Stimulated activated effector memory CD8-positive, alpha-beta T cell treated with anti-CD3 and anti-CD28 coated beads, Interleukin-12 subunit alpha, Interleukin-12 subunit beta, amount 100 ng/mL, for 72 hours (primary cell): ENCODE measurements around the gene PAOX.
"Not testable (repeated sequence)": the region's sequence is repeated elsewhere in the genome, so short reads cannot be mapped to it uniquely, and the experiment has no call there.

ENCODE experiments used
- ATAC-seq: fragments of 150-1000 bp; cut with Tn5 transposase; 2 replicates; pipeline ENCODE4 v1.10.0; 2021
- DNase-seq, 2 donors: peaks; one replicate each; pipeline ENCODE4 v3.0.0; 2021 to 2022; ENCODE audit warnings: low spot score in 2 of 2
- H3K27ac Mint-ChIP-seq: one replicate; pipeline ENCODE4 v1.8.0; 2022; ENCODE audit warnings: mild to moderate bottlenecking, mixed read lengths
- H3K36me3 Mint-ChIP-seq: one replicate; pipeline ENCODE4 v1.8.0; 2022; ENCODE audit warnings: mild to moderate bottlenecking, mixed read lengths
- H3K4me1 Mint-ChIP-seq: one replicate; pipeline ENCODE4 v1.8.0; 2022; ENCODE audit warnings: mixed read lengths
- H3K4me3 Mint-ChIP-seq: one replicate; pipeline ENCODE4 v1.8.0; 2022; ENCODE audit warnings: mild to moderate bottlenecking, mixed read lengths
- H3K9me3 Mint-ChIP-seq: one replicate; pipeline ENCODE4 v1.8.0; 2022; ENCODE audit warnings: mixed read lengths

Gene PAOX

GRCh38 chr10:133367461-133367860 lies 11.6 kb upstream of the PAOX start:
- H3K4me1 Mint-ChIP-seq, ATAC-seq, DNase-seq, H3K4me3 Mint-ChIP-seq, H3K9me3 Mint-ChIP-seq: not testable (repeated sequence)
- Mint-ChIP-seq H3K36me3 (peaks cover 49% of the 10 kb centered on the region), H3K27ac (peak overlapping the region; percentile 46)

DNA sequence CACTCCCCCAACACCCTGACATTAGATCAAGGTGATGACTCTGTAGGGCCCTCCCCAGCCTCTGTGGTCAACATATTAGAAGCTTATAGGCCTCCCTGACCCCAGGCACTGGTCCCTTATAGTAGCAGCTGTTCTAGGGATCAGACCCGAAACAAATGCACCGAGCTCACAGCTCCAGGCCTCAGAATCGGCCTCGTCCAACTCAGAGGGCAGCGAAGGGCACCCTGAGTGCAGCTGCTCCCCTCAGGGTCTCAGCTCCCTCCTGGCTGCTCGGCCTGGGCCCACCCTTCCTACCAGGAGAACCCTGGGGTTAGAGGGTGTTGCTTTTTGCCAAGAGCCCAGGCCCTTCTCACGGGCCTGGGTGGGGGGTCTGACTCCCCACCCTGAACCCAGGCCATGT lies 10.9 kb upstream of the PAOX start:
- H3K27ac Mint-ChIP-seq = peak overlapping the region; percentile 46
- ATAC-seq (no peak), DNase-seq (no peak)
- H3K4me3 Mint-ChIP-seq = no peak overlapping the region
- peaks cover 45% of the 10 kb centered on the region for H3K36me3 Mint-ChIP-seq
- H3K4me1 Mint-ChIP-seq = peaks cover 6% of the 10 kb centered on the region
- H3K9me3 Mint-ChIP-seq = no peaks in the 10 kb centered on the region

DNA sequence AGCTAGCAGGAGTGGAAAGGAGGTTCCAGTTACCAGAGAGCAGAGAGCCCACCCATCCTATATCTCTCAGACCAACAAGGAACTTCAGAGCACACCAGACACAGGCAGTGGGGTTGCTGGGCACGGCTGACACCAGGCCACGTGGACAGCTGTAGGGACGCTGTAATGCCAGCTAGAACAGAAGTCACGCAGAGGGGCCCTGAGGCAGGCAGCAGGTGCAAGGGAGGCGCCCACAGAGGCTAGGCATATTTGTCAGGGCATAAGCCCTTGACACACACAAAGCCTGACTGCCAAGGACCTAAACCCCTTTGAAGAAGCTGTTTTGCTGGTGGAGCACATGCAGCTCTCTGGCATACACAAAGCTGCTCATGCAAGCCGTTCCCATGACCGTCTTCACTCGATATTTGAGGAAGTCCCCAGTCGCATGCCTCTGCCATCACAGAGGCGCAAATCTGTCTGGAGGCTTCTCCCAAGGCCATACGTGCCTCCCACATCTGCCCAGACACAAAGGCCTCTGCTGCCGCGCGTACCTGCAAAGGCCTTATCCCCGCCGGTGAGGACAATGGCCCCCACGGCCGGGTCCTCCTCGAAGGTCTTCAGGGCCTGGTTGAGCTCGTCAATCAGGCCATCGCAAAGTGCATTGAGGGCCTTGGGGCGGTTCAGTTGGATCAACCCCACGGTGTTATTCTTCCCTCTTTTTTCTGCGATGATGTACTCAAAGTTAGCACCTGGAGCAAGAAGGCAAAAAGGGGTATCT lies 8.9 kb upstream of the PAOX start:
- no peaks in the 10 kb centered on the region for H3K9me3 Mint-ChIP-seq
- no peak for DNase-seq
- H3K4me1 Mint-ChIP-seq = peaks cover 12% of the 10 kb centered on the region
- no peak overlapping the region for H3K4me3 Mint-ChIP-seq
- no peak overlapping the region for H3K27ac Mint-ChIP-seq
- ATAC-seq = no peak
- peaks cover 30% of the 10 kb centered on the region for H3K36me3 Mint-ChIP-seq

DNA sequence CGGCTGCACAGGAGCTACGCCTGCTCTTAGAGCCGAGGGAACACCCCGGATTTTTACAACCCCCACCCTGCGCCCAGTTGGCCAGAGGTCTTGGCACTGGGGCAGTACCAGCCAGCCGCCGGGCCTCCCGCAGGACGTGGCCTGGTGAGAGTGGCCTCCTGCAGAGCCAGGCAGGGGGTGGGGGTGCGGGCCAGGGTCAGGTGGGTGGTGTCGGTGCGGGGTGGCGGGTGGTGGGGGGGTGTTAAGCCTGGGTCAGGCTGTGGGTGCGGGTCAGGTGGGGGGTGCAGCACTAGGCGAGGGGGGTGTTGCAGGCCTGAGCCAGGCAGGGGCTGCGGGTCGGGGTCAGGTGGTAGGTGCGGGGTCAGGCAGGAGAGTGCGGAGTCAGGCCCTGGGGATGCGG lies 6.6 kb upstream of the PAOX start:
- Mint-ChIP-seq H3K27ac (peak overlapping the region; percentile 74), H3K4me1 (peaks cover 21% of the 10 kb centered on the region), H3K9me3 (no peaks in the 10 kb centered on the region), H3K36me3 (peaks cover 30% of the 10 kb centered on the region), H3K4me3 (peak overlapping the region; percentile 85)
- ATAC-seq (no peak), DNase-seq (no peak)

GRCh38 chr10:133373174-133374090 lies 5.6 kb upstream of the PAOX start, which contains the start of gene ECHS1:
Gene ECHS1 (minus strand): TSS chr10:133373354. CDS start chr10:133373333, 21 bp downstream.
- peaks cover 23% of the 10 kb centered on the region for H3K36me3 Mint-ChIP-seq
- peak within 1 kb of the TSS; percentile 91 for H3K27ac Mint-ChIP-seq
- DNase-seq = peak; percentile 98 to 99
- peak within 1 kb of the TSS; percentile 85 for H3K4me3 Mint-ChIP-seq
- ATAC-seq = peak; percentile 97
- no peaks in the 10 kb centered on the region for H3K9me3 Mint-ChIP-seq
- peaks cover 21% of the 10 kb centered on the region for H3K4me1 Mint-ChIP-seq

- peaks cover 4% of the 10 kb centered on the region for H3K36me3 Mint-ChIP-seq
- peak overlapping the region; percentile 85 for H3K4me3 Mint-ChIP-seq
- no peaks in the 10 kb centered on the region for H3K9me3 Mint-ChIP-seq
- no peak overlapping the region for H3K27ac Mint-ChIP-seq
- peaks cover 21% of the 10 kb centered on the region for H3K4me1 Mint-ChIP-seq
- no peak for ATAC-seq
- no peak for DNase-seq
Observed at GRCh38 chr10:133375357-133376115, 3.5 kb upstream of the PAOX start.

- peak overlapping the region; percentile 69 for H3K4me3 Mint-ChIP-seq
- H3K36me3 Mint-ChIP-seq, ATAC-seq, DNase-seq, H3K9me3 Mint-ChIP-seq, H3K27ac Mint-ChIP-seq: not testable (repeated sequence)
- H3K4me1 Mint-ChIP-seq = peaks cover 21% of the 10 kb centered on the region
Observed at GRCh38 chr10:133376183-133376582, 2.9 kb upstream of the PAOX start.

DNA sequence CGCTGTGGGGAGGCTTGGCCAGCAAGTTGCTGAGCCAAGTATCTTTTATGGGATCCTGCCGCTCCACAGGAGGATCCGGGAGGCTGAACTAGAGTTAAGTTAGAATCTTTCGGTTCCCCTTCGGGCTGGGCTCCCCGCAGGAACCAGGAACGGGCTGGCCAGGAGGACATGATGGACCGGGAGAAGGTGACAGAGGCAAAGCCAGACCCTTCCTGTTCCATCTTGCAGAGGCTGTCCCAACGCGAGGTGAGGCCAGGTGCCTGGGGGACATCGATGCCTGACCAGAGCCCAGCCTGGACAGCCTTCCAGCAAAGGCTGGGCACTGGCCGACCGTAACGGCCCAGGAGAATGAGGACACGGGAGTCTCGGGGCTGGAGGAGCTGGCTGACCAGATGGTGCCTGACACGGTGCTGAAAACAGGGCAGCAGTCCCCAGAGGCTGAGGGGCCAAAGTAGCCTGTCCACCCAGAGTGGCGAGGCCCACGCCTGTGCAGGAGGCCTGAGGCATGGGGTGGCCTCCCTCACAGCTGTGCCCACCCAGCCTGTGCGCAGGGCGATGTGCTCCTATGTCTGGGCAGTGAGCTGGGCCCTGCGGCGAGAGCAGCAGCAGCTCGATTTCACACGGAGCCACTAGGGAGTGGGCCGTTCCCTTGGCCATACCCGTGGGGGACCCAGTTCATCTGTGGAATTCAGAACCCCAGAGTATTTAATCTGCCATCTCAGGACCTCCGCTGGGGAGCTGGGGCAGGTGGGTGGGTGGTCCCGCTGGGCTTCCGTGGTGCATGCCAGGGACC lies 1.8 kb upstream of the PAOX start:
- no peak for DNase-seq
- Mint-ChIP-seq H3K4me3 (peak overlapping the region; percentile 69), H3K4me1 (peaks cover 16% of the 10 kb centered on the region), H3K27ac (peak overlapping the region; percentile 29), H3K36me3 (no peaks in the 10 kb centered on the region), H3K9me3 (no peaks in the 10 kb centered on the region)
- no peak for ATAC-seq

GRCh38 chr10:133377818-133378250 lies 1.2 kb upstream of the PAOX start:
- H3K9me3 Mint-ChIP-seq = no peaks in the 10 kb centered on the region
- peaks cover 15% of the 10 kb centered on the region for H3K4me1 Mint-ChIP-seq
- peak overlapping the region; percentile 69 for H3K4me3 Mint-ChIP-seq
- no peaks in the 10 kb centered on the region for H3K36me3 Mint-ChIP-seq
- DNase-seq (no peak), ATAC-seq (no peak)
- H3K27ac Mint-ChIP-seq = no peak overlapping the region

DNA sequence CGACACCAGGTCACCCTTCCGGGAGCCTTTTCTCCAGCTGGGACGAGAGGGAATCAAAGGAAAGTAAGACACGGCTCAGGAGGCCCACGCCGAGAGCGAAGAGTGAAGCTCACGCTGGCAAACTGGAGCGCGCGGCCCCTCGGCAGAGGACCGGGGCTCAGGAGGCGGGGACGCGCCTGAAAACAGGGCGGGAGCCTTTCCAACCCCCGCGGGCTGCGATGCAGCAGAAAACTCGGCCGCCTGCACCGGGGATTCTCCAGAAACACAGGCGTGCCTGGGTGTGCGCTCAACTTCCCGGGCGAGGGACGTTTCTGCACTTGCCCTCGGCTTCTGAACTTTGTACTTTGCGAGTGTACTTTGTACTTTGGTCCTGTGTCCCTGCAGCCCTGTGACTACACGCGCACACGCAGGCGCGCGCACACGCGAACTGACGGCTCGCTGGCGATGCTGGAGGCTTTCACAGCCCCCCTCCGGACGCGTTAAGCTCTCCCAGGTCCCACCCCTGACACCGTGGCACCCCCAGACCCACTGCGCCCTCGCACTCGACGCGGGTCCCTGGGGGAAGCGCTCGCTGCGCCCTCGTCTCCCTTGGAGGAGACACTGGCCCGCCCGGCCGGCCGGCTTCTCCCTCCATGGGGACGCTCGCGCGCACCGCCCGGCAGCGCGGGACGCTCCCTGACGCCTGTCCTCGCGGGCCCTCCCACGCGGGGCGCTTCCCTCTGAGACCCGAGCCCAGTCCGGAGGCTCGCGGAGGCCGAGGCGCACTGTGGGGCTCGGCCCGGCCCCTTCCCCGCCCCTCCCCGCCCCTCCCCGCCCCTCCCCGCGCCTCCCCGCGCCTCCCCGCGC lies 588 bp upstream of the PAOX start:
- peaks cover 15% of the 10 kb centered on the region for H3K4me1 Mint-ChIP-seq
- no peak overlapping the region for H3K27ac Mint-ChIP-seq
- no peaks in the 10 kb centered on the region for H3K36me3 Mint-ChIP-seq
- H3K4me3 Mint-ChIP-seq = peak overlapping the region; percentile 69
- H3K9me3 Mint-ChIP-seq = no peaks in the 10 kb centered on the region
- ATAC-seq (peak; percentile 70), DNase-seq (peak; percentile 67 to 86)

- Mint-ChIP-seq H3K9me3 (no peaks in the 10 kb centered on the region), H3K36me3 (peaks cover 5% of the 10 kb centered on the region), H3K4me3 (peak overlapping the region; percentile 69), H3K4me1 (peaks cover 9% of the 10 kb centered on the region), H3K27ac (no peak overlapping the region)
- DNase-seq = no peak
- no peak for ATAC-seq
Observed at GRCh38 chr10:133379801-133380666, 972 bp downstream of the PAOX start.

DNA sequence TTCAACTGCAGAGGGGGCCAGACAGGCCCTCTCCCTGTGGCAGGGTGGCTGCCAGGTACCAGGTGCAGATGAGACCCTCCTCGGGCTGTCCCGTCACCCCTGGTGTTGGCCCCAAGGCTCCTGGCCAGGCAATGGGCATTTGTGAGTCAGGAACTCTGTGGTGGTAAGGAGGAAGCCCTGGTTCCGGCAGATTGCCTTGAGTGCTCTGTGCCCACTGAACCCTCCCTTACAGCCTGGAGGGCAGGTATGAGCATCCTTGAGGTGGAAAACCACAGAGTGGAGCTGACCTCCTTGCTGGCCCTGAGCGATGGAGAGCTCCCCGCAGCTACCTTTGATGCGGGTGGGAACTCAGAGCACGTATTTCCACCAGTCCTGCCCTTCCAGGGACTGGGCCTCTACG lies 2.0 kb downstream of the PAOX start:
- no peak for ATAC-seq
- Mint-ChIP-seq H3K9me3 (no peaks in the 10 kb centered on the region), H3K27ac (no peak overlapping the region), H3K4me1 (peaks cover 9% of the 10 kb centered on the region), H3K4me3 (peak overlapping the region; percentile 69), H3K36me3 (peaks cover 5% of the 10 kb centered on the region)
- no peak for DNase-seq

GRCh38 chr10:133383551-133383950 lies 4.5 kb downstream of the PAOX start:
- ATAC-seq = no peak

More at GRCh38 chr10:133383551-133383950, 4.5 kb downstream of the PAOX start:
- DNase-seq = no peak
- Mint-ChIP-seq H3K4me3 (no peak overlapping the region), H3K9me3 (no peaks in the 10 kb centered on the region), H3K36me3 (peaks cover 5% of the 10 kb centered on the region), H3K27ac (no peak overlapping the region), H3K4me1 (peaks cover 6% of the 10 kb centered on the region)
